ENCODE data around the gene CD247.

DNA sequence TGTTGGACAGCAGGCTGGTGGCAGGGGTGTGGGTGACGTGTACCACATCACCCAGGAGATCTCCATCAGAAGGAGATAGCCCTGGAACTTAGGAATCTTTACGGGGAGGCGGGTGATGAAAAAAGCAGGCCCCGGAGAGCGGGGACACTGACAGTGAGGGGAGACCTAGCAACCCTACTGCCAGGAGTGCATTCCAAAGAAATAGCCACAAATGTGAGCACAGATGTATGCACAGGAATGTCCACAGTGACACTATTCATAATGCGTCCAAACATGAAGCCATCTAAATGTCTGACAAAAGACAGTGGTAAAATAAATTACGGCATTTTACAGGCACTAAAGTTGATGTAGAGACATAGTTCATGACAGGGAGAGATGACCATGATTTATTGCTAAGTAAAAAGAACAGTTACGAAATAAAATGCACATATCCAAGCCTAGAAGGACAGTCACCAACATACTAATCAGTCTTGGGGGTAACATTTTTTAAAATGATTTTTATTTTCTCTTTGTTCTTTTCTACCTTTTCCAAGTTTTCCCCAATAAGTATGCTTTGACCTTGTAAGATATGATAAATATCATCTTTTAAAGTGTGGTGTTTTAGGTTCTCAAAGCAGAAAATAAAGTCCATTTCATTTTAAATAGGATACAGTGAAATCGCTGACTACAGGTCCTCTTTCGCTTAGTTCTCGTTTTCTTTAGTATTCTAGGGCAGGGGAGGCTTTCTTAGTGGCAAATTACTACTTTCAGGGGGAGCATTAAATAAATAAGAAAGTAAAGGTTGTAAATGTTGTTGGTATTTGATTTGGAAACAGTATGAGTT lies 21.3 kb downstream of the CD247 start:
- TF ChIP-seq, protein P1, sequence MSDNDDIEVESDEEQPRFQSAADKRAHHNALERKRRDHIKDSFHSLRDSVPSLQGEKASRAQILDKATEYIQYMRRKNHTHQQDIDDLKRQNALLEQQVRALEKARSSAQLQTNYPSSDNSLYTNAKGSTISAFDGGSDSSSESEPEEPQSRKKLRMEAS (IDR thresholded peaks at IDR 0.05; ENCODE audit: low read depth, low read length), result no peak
- TF ChIP-seq, protein P2, sequence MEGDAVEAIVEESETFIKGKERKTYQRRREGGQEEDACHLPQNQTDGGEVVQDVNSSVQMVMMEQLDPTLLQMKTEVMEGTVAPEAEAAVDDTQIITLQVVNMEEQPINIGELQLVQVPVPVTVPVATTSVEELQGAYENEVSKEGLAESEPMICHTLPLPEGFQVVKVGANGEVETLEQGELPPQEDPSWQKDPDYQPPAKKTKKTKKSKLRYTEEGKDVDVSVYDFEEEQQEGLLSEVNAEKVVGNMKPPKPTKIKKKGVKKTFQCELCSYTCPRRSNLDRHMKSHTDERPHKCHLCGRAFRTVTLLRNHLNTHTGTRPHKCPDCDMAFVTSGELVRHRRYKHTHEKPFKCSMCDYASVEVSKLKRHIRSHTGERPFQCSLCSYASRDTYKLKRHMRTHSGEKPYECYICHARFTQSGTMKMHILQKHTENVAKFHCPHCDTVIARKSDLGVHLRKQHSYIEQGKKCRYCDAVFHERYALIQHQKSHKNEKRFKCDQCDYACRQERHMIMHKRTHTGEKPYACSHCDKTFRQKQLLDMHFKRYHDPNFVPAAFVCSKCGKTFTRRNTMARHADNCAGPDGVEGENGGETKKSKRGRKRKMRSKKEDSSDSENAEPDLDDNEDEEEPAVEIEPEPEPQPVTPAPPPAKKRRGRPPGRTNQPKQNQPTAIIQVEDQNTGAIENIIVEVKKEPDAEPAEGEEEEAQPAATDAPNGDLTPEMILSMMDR (IDR thresholded peaks at IDR 0.05; ENCODE audit: low read depth, low read length), result no peak

All from NB4 (cell line).